H9 (cell line): ENCODE data around the gene TAPBPL. TPM values are rescaled to one million over a fixed set of nuclear protein-coding genes. Genes with fewer than 3 reads are reported as not detected.

ENCODE experiments used
- DNase-seq: peaks from one replicate; pipeline ENCODE4 v3.0.0-alpha.2; 2017
- H2AFZ ChIP-seq: one replicate; pipeline ENCODE4 v1.6.1; 2013; ENCODE audit warnings: mild to moderate bottlenecking, low read length, control low read depth, moderate library complexity
- H2AK5ac ChIP-seq: 2 replicates; pipeline ENCODE4 v1.6.1; 2013; ENCODE audit warnings: low read length, control low read depth, mixed read lengths; ENCODE audit not compliant: insufficient read length
- H2BK120ac ChIP-seq: one replicate; pipeline ENCODE4 v1.6.1; 2013; ENCODE audit warnings: low read depth, mild to moderate bottlenecking, low read length, control low read depth, inconsistent platforms; ENCODE audit not compliant: poor library complexity, severe bottlenecking
- H2BK12ac ChIP-seq: 2 replicates; pipeline ENCODE4 v1.6.1; 2013; ENCODE audit warnings: low read length, control low read depth, mixed read lengths, low read depth; ENCODE audit not compliant: insufficient read length
- H2BK15ac ChIP-seq: 2 replicates; pipeline ENCODE4 v1.6.1; 2013; ENCODE audit warnings: low read depth, low read length, control low read depth
- H2BK20ac ChIP-seq: one replicate; pipeline ENCODE4 v1.6.1; 2013; ENCODE audit warnings: low read depth, mild to moderate bottlenecking, low read length, control low read depth, inconsistent platforms; ENCODE audit not compliant: poor library complexity, severe bottlenecking
- H2BK5ac ChIP-seq: 2 replicates; pipeline ENCODE4 v1.6.1; 2013; ENCODE audit warnings: low read length, control low read depth, mixed read lengths; ENCODE audit not compliant: insufficient read length
- H3K14ac ChIP-seq: 2 replicates; pipeline ENCODE4 v1.6.1; 2013; ENCODE audit warnings: low read length, control low read depth; ENCODE audit not compliant: insufficient read depth
- H3K18ac ChIP-seq: 2 replicates; pipeline ENCODE4 v1.6.1; 2013; ENCODE audit warnings: low read depth, mild to moderate bottlenecking, mixed read lengths, low read length, control low read depth; ENCODE audit not compliant: insufficient read length
- H3K23ac ChIP-seq: 2 replicates; pipeline ENCODE4 v1.6.1; 2013; ENCODE audit warnings: low read length, control low read depth, mixed read lengths, low read depth; ENCODE audit not compliant: insufficient read length
- H3K23me2 ChIP-seq: 2 replicates; pipeline ENCODE4 v1.6.1; 2013; ENCODE audit warnings: low read depth, mild to moderate bottlenecking, mixed read lengths, low read length, control low read depth; ENCODE audit not compliant: insufficient read length, poor library complexity, severe bottlenecking
- H3K27ac ChIP-seq: 2 replicates; pipeline ENCODE4 v1.5.1; 2013; ENCODE audit warnings: low read length, control low read depth, mixed read lengths, low read depth; ENCODE audit not compliant: insufficient read length
- H3K27me3 ChIP-seq: 2 replicates; pipeline ENCODE4 v1.6.1; 2013; ENCODE audit warnings: low read length, control low read depth, inconsistent platforms; ENCODE audit not compliant: insufficient read depth
- H3K4ac ChIP-seq: 2 replicates; pipeline ENCODE4 v1.6.1; 2013; ENCODE audit warnings: low read depth, mild to moderate bottlenecking, control low read depth, inconsistent platforms, low read length, moderate library complexity
- H3K4me1 ChIP-seq: 2 replicates; pipeline ENCODE4 v1.6.1; 2013; ENCODE audit warnings: low read length, control low read depth, inconsistent platforms; ENCODE audit not compliant: insufficient read depth
- H3K4me2 ChIP-seq: 2 replicates; pipeline ENCODE4 v1.6.1; 2013; ENCODE audit warnings: low read length, control low read depth, mixed read lengths; ENCODE audit not compliant: insufficient read length, insufficient read depth
- H3K56ac ChIP-seq: 2 replicates; pipeline ENCODE4 v1.6.1; 2013; ENCODE audit warnings: low read depth, mild to moderate bottlenecking, mixed read lengths, low read length, control low read depth; ENCODE audit not compliant: insufficient read length
- H3K79me1 ChIP-seq: 2 replicates; pipeline ENCODE4 v1.6.1; 2013; ENCODE audit warnings: low read depth, mild to moderate bottlenecking, moderate library complexity, low read length, control low read depth, inconsistent platforms; ENCODE audit not compliant: insufficient read depth, poor library complexity, severe bottlenecking
- H3K79me2 ChIP-seq: 2 replicates; pipeline ENCODE4 v1.6.1; 2013; ENCODE audit warnings: low read length, control low read depth, inconsistent platforms; ENCODE audit not compliant: insufficient read depth
- H3K9ac ChIP-seq: 2 replicates; pipeline ENCODE4 v1.6.1; 2013; ENCODE audit warnings: low read length, control low read depth, mixed read lengths; ENCODE audit not compliant: insufficient read length; ENCODE audit errors: extremely low read depth
- H3K9me3 ChIP-seq: one replicate; pipeline ENCODE4 v1.6.1; 2013; ENCODE audit warnings: low read depth, low read length, inconsistent platforms; ENCODE audit not compliant: control insufficient read depth
- H3T11ph ChIP-seq: one replicate; pipeline ENCODE4 v1.6.1; 2013; ENCODE audit warnings: mild to moderate bottlenecking, low read length, control low read depth, inconsistent platforms
- H4K20me1 ChIP-seq: one replicate; pipeline ENCODE4 v1.6.1; 2013; ENCODE audit not compliant: control insufficient read depth, insufficient read length, insufficient read depth
- H4K5ac ChIP-seq: 2 replicates; pipeline ENCODE4 v1.6.1; 2013; ENCODE audit warnings: low read depth, mild to moderate bottlenecking, mixed read lengths, low read length, control low read depth; ENCODE audit not compliant: insufficient read length
- H4K8ac ChIP-seq: replicated peaks from 2 replicates; pipeline ENCODE4 v1.6.1; 2013; ENCODE audit warnings: low read length, control low read depth, mixed read lengths, low read depth; ENCODE audit not compliant: insufficient read length
- H4K91ac ChIP-seq: 2 replicates; pipeline ENCODE4 v1.6.1; 2013; ENCODE audit warnings: low read depth, mild to moderate bottlenecking, moderate library complexity, mixed read lengths, low read length, control low read depth; ENCODE audit not compliant: insufficient read length
- H3K27ac Mint-ChIP-seq, 3 experiments: 2 replicates in 2 of 3; 3 replicates in 1 of 3; pipeline ENCODE4 v1.8.0; 2020 to 2021; ENCODE audit warnings: mixed read lengths in 3 of 3, mild to moderate bottlenecking in 1 of 3, moderate library complexity in 1 of 3
- H3K27me3 Mint-ChIP-seq: 2 replicates; pipeline ENCODE4 v1.8.0; 2021; ENCODE audit warnings: low read depth, mild to moderate bottlenecking, moderate library complexity, mixed read lengths
- H3K36me3 Mint-ChIP-seq, 3 experiments: 2 replicates in 2 of 3; 3 replicates in 1 of 3; pipeline ENCODE4 v1.8.0; 2020 to 2021; ENCODE audit warnings: low read depth in 3 of 3, mixed read lengths in 3 of 3; ENCODE audit not compliant: insufficient read depth in 1 of 3
- H3K4me1 Mint-ChIP-seq, 2 experiments: 2 replicates each; pipeline ENCODE4 v1.8.0; 2020; ENCODE audit warnings: mixed read lengths in 2 of 2
- H3K4me3 Mint-ChIP-seq, 2 experiments: 2 replicates in 1 of 2; 3 replicates in 1 of 2; pipeline ENCODE4 v1.8.0; 2020 to 2021; ENCODE audit warnings: mild to moderate bottlenecking in 2 of 2, mixed read lengths in 2 of 2, moderate library complexity in 1 of 2
- H3K9me3 Mint-ChIP-seq, 2 experiments: 2 replicates in 1 of 2; 3 replicates in 1 of 2; pipeline ENCODE4 v1.8.0; 2020; ENCODE audit warnings: mild to moderate bottlenecking in 2 of 2, mixed read lengths in 2 of 2, moderate library complexity in 1 of 2
- CTCF ChIP-seq: fragments of 200-600 bp; sonication (generic); conservative IDR thresholded peaks from 3 replicates; pipeline ENCODE4 v1.8.0; 2021; ENCODE audit warnings: antibody characterized with exemption, mild to moderate bottlenecking
- WGBS: extraction: QIAGEN DNeasy Blood & Tissue Kit; methylation state at CpG from one replicate; pipeline ENCODE4 v1.1.7; 2013; ENCODE audit warnings: missing lambda C conversion rate, low lambda C conversion rate, mixed read lengths; ENCODE audit not compliant: insufficient read length; ENCODE audit errors: extremely low coverage; 5-methylcytosine and 5-hydroxymethylcytosine counted together
- total RNA-seq: library from RNA; stranded (reverse); gene quantifications from 2 replicates; pipeline ENCODE4 v1.2.1, GENCODE V29; 2021

The TAPBPL gene
- total RNA-seq, 1 experiment from 2014 or later: 1.4 TPM

DNA sequence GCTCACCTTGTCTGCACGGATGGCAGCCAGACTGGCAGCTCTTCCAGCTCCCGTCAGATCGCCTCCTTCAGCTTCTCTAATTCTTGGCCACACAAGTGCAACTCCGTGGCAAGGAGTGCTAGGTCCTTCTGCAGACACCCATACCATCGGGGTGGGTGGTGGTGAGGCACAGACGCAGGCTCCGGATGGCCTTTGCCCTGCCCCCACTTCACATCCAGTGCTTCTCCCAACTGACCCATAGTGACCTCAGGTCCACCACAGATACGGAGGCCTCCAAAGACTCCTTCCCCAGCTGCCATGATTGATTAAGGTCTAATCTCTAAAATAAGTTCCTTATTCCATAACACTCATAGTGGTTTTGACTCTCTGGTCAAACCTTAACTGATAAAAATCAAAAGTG is 27.0 kb upstream of the TAPBPL start:
- Histone ChIP-seq H3K79me1 (no peaks in the 10 kb centered on the region), H3T11ph (no peak overlapping the region), H3K79me2 (no peaks in the 10 kb centered on the region), H2BK20ac (no peak overlapping the region), H2AK5ac (no peak overlapping the region), H2BK15ac (no peak overlapping the region), H3K4me2 (no peak overlapping the region), H4K91ac (no peak overlapping the region), H3K14ac (no peak overlapping the region; the same call in 1 of the 2 replicates), H3K23ac (no peak overlapping the region), H4K8ac (no peak overlapping the region), H3K9ac (no peak overlapping the region), H3K27ac (no peak overlapping the region), H2BK12ac (no peak overlapping the region), H3K27me3 (no peaks in the 10 kb centered on the region), H3K4me1 (no peaks in the 10 kb centered on the region), H3K9me3 (no peaks in the 10 kb centered on the region), H4K5ac (no peak overlapping the region), H2AFZ (no peak overlapping the region), H3K23me2 (no peaks in the 10 kb centered on the region), H3K18ac (no peak overlapping the region), H3K4ac (no peak overlapping the region), H4K20me1 (no peaks in the 10 kb centered on the region), H3K56ac (no peak overlapping the region), H2BK5ac (no peak overlapping the region), H2BK120ac (no peak overlapping the region)
- no CpG with 5 or more reads among the region's 8 CpGs for WGBS
- Mint-ChIP-seq H3K36me3 (no peaks in the 10 kb centered on the region), H3K9me3 (no peaks in the 10 kb centered on the region), H3K4me3 (no peak overlapping the region), H3K27me3 (peaks cover 6% of the 10 kb centered on the region), H3K4me1 (peaks cover 5% of the 10 kb centered on the region in 2 experiments), H3K27ac (no peak overlapping the region)
- TF ChIP-seq CTCF: no peak
- DNase-seq: no peak
